ENCODE results near the gene ANKRD45.
"Not testable (repeated sequence)": the region's sequence is repeated elsewhere in the genome, so short reads cannot be mapped to it uniquely, and the experiment has no call there.

DNA sequence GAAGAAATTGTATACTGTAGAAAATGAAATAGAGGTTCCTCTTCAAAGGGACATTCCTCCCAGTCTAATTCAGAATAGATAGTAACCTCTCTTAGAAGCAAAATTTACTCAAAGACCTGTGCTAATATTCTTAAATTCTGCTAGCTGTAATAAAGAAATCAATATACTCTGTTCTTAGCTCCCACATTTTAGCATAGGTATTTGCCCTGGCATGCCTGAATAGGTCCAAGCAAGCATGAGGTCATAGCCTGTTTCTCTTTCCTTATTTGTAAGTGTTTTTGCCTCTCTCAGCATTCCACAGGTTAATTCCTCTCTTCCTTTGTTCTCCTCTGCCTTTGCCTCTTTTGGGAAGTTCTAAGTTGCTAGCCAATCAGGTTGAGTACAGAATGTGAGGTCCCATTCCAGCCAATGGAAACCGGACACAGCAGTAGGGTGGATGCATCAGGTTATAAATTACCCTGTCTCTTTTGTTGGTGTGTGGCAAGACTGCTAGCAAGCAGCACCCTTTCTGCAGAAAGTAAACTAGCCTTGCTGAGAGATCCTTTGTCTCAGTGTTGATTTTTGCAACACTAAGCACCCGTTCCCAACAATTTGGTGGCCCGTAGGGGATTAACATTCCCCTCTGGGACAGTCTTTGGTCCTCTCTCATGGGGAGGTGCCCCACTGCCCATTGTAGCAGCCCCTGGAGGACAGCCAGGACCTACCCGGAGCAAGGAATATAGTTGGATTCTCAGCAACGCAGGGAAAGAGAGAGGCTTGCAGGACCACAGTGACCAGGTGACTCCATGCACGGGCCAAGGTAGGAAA, 32.2 kb downstream of the ANKRD45 start:
- TF ChIP-seq EZH2 (IDR thresholded peaks at IDR 0.05; ENCODE audit: insufficient read depth, poor library complexity, severe bottlenecking); EZH2phosphoT487 (IDR thresholded peaks at IDR 0.05; ENCODE audit: insufficient read depth, low read depth): not testable (repeated sequence)

Measured in GM23248 (cell line).